Fibroblast of pulmonary artery (primary cell): ENCODE data around the gene TPPP2.
A peak's percentile ranks its signal among the peaks of the same experiment; 100 is the strongest.

ENCODE experiments used
- DNase-seq: peaks from one replicate; pipeline ENCODE4 v3.0.0-alpha.2; 2010; ENCODE audit warnings: low read depth
- H3K4me3 ChIP-seq: replicated peaks from 2 replicates; pipeline ENCODE4 v1.5.1; 2011; ENCODE audit warnings: low read depth, mild to moderate bottlenecking, control low read depth, low read length, moderate library complexity
- TF ChIP-seq, protein P1 (sequence below): IDR thresholded peaks from 2 replicates; pipeline ENCODE4 v1.5.1; 2011; ENCODE audit warnings: mild to moderate bottlenecking, control low read depth, low read length, inconsistent platforms; ENCODE audit errors: missing control alignments

Gene TPPP2

GRCh38 chr14:21068521-21069387 lies 38.7 kb downstream of the TPPP2 start:
- DNase-seq = peak; percentile 67
- TF ChIP-seq, protein P1, sequence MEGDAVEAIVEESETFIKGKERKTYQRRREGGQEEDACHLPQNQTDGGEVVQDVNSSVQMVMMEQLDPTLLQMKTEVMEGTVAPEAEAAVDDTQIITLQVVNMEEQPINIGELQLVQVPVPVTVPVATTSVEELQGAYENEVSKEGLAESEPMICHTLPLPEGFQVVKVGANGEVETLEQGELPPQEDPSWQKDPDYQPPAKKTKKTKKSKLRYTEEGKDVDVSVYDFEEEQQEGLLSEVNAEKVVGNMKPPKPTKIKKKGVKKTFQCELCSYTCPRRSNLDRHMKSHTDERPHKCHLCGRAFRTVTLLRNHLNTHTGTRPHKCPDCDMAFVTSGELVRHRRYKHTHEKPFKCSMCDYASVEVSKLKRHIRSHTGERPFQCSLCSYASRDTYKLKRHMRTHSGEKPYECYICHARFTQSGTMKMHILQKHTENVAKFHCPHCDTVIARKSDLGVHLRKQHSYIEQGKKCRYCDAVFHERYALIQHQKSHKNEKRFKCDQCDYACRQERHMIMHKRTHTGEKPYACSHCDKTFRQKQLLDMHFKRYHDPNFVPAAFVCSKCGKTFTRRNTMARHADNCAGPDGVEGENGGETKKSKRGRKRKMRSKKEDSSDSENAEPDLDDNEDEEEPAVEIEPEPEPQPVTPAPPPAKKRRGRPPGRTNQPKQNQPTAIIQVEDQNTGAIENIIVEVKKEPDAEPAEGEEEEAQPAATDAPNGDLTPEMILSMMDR = peak; percentile 69
- peak overlapping the region; percentile 83 for H3K4me3 ChIP-seq

DNA sequence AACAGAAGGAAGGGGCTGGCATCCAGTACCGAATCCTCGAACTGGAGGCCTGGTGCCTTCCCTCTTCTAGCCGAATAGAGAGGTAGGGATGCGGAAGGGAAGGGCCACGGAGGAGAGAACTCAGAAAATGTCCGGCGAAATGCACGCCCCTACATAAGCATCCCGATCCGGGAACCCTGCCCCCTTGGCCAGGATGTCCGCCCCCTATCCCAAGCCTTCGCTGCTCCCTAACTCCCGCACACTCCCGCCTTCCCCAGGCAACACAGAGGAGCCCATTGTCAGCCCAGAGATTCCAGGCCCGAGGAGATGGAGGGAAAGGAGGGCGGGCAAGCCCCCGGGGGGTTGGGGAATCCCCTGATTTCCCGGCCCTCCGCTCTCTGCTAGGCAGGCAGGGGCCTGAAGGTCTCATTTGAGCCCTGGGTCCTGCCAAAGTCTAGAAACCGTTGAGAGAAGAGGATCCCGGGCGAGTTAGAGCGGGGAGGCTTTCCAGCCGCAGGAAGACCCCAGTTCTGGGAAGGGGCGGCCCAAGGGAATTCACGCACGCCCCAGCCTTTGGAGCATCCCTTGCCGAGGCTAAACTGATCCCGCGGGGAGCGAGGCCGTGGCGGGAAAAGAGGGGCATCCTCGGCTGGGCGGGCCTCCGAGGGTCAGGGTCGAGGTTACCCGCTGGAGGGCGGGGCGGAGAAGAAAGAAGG lies 39.5 kb downstream of the TPPP2 start:
- DNase-seq = peak; percentile 43
- TF ChIP-seq, protein P1 = no peak
- H3K4me3 ChIP-seq = peak overlapping the region; percentile 83

DNA sequence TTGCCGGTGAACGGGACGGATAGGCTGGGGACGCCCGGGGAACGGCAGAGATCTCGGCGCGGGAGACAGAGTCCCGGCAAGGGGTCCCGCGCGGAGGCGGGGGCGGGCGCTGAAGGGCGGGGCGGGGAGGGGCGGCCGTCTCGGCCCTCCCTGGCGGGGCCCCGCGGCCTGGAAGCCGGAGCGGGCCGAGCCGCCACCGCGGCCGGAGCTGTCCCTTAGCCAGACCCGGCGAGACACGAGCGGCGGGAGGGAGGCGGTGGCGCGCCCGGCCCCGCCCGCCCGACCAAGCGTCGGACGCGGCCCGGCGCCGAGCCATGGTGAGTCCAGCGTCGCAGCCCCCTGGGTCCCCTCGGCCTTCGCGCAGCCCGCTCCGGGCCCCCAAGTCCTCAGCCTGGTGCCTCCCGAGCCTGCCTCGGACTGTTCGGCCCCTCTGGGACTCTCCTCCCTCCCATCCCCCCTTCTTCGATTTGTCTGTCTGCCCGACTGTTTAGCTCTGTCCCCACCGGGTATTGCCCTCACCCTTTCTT lies 40.1 kb downstream of the TPPP2 start, which contains the start of gene ARHGEF40:
Gene ARHGEF40, plus strand, starts transcription at position 222 of the 527 bp plus-strand sequence. Its CDS starts 93 bp downstream, at position 315.
- peak within 1 kb of the TSS; percentile 83 for H3K4me3 ChIP-seq
- peak; percentile 41 for DNase-seq
- TF ChIP-seq, protein P1 = no peak

DNA sequence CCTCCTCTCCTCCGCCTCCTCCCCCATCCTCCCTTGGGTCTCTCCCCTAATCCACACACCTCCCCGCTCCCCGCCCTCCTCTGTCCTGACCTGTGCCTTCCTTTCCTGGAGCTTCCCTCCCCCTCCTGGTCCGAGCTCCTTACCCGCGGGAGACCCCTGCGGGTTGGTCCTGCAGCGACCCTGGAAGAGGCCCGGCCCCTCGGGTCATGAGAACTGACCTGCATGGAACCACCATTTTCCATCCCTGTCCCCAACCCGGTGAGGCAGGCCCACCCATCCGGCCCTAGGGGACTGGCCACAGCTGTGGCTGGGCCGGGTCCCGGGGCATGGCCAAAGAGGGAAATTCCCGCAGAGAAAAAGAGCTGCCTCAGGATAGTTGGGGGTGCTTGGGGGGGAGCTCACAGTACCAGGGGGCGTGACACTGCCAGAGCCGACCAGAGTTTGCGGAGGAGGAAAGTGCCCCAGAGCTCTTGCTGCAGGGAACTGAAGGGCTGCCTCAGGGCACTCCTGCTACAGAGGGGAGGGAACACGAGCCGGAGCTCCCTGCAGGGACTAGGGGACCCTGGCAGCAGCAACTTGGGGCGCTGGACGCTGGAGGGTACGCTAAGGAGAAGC lies 40.7 kb downstream of the TPPP2 start:
- peak overlapping the region; percentile 83 for H3K4me3 ChIP-seq
- TF ChIP-seq, protein P1 = no peak
- DNase-seq = peak; percentile 51

- H3K4me3 ChIP-seq = peak overlapping the region; percentile 83
- TF ChIP-seq, protein P1 = no peak
- peak; percentile 92 for DNase-seq
Observed at GRCh38 chr14:21071225-21072030, 41.4 kb downstream of the TPPP2 start.

- DNase-seq = peak; percentile 76
- peak overlapping the region; percentile 83 for H3K4me3 ChIP-seq
- TF ChIP-seq, protein P1 = peak; percentile 13
Observed at GRCh38 chr14:21072031-21072473, 42.0 kb downstream of the TPPP2 start.
